Islet precursor cell (in vitro differentiated cells): Measurements from ENCODE around the gene DND1.
"Not testable (repeated sequence)": the region's sequence is repeated elsewhere in the genome, so short reads cannot be mapped to it uniquely, and the experiment has no call there.

ENCODE experiments used
- DNase-seq: peaks from one replicate; pipeline ENCODE4 v3.0.0-alpha.2; 2018

DND1 gene

GRCh38 chr5:140628711-140629110 is 44.7 kb downstream of the DND1 start:
- DNase-seq = no peak

DNA sequence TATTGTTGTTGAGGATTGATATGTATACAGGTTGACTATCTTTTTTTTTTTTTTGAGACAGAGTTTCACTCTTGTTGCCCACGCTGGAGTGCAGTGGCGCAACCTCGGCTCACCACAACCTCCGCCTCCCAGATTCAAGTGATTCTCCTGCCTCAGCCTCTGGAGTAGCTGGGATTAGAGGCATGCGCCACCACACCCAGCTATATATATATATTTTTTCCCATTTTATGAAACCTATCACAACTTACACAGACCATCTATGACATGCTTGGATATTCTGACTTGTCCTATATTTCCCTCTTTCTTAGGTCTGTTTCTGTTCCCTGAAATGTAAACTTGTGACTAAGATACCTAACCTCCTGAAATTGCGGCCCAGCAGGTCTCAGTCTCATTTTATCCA is 45.4 kb downstream of the DND1 start:
- DNase-seq = no peak

DNA sequence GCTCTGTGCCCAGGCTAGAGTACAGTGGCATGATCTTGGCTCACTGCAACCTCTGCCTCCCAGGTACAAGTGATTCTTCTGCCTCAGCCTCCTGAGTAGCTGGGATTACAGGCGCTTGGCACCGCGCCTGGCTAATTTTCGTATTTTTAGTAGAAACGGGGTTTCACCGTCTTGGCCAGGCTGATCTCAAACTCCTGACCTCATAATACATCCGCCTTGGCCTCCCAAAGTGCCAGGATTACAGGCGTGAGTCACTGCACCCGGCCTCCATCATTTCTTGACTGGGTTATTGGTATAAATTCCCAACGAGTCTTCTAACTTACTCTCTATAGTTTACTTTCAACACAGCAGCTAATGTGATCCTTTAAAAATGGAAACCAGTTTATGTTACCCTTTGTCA is 48.5 kb downstream of the DND1 start:
- not testable (repeated sequence) for DNase-seq

GRCh38 chr5:140623061-140623460 is 50.3 kb downstream of the DND1 start:
- not testable (repeated sequence) for DNase-seq

DNA sequence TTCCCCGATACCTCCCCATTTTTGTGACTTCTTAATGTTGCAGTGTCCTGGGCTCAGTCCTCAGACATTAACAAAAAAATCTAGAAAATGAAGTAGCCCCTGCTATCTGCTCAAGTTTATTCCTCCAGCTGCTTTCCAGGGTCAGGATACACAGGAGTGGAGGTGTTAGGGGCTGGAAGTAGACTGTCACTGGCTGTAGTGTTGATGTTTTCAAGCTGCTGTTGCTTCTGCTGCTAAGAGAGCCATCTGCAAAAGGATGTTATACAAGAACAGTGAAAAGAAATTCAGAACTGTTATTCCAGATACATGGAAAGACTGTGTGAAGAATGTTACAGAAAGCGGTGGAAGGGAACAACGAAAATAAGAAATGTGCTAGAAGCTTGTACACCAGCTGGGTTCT is 51.1 kb downstream of the DND1 start:
- no peak for DNase-seq
